ENCODE measurements around the gene ARHGAP10. TPM values are rescaled to one million over a fixed set of nuclear protein-coding genes. Genes with fewer than 3 reads are reported as not detected.

Gene ARHGAP10
- polyA plus RNA-seq, 1 donor, result 39.4 TPM

DNA sequence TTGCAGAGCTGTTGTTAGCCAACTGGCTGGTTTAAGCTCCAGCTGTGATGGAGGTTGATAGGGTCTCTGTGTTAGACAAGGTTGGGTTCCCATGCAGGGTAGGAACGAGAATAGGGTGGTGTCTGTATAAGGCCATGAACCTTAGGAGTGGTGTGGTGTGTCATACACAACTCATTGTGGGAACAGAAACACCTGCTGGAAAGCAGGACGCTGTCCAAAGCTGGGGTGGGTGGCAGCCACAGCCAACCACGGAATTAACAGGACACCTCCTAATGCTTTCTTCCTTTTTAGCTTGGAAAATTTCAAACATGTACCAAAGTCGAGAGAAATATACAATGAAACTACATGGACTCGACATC, 94.4 kb downstream of the ARHGAP10 start:
- DNase-seq, result no peak

DNA sequence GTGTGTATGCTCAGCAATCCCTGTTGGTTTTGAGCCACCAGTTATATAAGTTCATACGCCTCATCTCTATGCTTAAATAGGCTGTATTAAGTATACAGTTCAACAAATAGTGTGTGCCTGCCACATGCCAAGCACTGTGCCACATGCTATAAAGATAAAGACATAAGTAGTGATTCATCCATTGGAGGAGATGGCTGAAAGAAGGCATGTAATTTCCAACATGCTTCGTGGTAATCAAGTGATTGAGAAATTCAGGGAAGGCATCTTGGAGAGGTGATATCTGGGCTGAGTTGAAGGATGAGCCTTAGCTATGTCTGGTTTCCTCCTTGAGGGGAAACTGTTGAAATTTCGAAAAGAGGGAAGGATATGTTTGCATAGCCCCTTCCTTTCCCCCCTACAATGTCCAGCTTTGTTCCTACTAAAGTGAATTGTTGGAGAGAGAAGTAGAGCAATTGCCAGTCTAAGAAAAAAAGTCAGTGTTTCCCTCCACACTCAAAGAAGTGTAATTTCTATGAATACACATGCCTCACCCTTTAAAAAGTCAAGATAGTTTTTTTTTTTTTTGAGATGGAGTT, 96.5 kb downstream of the ARHGAP10 start:
- DNase-seq, result no peak

GRCh38 chr4:147829401-147830101, 97.7 kb downstream of the ARHGAP10 start:
- no peak for DNase-seq

DNA sequence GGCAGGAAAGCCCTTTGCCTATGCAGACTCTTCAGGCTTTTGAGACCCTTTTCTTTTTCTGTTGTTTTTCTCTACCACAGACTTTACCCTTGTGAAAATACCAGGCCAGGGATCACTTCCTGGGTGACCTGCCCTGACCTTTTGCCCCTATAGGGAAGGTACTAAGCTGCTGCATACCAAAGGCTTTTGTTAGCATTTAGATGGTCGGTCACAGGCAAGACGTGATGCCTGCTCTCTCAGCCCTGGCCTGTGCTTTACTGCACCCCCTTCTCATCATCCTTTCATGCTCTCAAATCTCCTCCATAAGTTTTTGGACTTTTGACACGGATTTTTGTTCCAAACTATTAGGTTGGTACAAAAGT, 98.2 kb downstream of the ARHGAP10 start:
- no peak for DNase-seq

DNA sequence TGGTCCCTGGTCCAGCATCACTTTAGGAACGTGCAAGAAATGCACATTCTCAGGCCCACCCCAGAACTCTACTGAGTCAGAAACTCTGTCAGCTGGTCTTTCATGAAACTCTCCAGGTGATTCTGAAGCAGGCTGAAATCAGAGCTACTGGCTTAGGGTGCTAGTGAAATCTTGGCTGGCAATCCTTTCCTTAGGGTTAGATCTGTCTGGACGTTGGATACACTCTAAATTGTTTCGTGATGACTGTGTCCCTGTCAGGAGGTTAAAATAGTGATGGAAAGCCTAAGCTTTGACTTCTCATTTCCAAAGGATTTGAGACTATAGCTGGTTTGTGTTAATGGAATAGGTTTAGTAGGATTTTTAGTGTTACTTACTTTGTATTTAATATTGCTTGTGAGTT, 99.1 kb downstream of the ARHGAP10 start:
- DNase-seq, result no peak

DNA sequence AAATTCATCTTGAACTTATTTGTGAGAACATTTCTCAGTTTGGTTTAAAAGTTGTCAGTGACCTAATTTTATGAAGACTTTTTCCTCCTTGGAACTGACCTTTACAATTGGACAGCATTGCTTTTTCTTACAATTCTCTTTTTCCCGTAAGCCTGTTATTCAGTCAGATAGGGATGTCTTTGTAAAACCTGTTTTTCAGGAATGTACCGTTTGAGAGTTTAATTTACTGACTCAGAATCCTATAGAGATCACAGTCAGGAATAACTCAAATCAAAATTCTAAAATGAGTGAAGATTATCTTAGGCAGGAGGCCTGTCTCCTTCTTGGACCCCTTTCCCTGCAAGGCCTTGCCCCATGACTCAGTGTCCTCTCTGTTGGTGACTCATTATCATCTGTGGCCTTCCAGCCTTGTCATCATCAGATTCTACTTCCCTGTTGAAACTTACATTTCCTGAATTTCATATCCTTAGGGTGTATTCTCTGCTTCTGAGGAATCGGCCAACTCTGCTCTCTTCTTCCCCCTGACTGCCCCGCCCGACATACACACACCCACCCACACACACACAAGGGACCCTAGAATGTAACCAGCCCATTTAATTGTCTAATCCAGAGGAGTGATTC, 99.8 kb downstream of the ARHGAP10 start:
- peak; percentile 52 for DNase-seq

DNA sequence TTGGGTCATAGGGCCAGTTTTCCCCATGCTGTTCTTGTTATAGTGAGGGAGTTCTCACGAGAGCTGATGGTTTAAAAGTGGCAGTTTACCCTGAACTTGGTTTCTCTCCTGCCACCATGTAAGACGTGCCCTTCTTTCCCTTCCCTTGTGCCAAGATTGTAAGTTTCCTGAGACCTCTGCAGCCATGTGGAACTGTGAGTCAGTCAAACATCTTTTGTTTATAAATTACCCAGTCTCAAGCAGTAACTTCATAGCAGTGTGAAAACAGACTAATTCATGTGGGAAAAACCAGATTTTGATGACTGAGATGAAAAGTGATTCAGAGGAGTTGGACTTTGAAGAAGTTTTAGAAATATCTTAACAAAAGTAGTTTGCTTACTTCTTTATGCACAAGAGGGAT, 101.4 kb downstream of the ARHGAP10 start:
- no peak for DNase-seq

DNA sequence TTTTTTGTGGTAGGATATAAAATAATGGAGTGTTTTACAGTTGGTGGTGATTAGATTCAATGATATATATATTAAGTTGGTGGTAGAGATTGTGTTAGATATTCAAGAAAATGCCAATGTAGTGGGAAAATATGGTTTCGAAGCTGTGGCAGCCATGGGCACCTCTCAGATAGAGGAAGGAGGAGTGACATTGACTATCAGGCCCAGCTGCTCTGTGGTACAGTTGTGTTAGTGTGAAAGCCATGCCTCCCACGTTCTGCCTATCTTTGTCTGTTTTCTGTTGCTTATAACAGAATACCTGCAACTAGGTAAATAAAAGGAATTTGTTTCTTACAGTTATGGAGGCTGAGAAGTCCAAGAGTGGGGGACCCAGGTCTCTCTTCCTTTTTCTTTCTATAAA, 101.9 kb downstream of the ARHGAP10 start:
- no peak for DNase-seq

GRCh38 chr4:147834480-147834879, 102.6 kb downstream of the ARHGAP10 start:
- DNase-seq, result no peak

GRCh38 chr4:147836807-147837206, 104.9 kb downstream of the ARHGAP10 start:
- no peak for DNase-seq

DNA sequence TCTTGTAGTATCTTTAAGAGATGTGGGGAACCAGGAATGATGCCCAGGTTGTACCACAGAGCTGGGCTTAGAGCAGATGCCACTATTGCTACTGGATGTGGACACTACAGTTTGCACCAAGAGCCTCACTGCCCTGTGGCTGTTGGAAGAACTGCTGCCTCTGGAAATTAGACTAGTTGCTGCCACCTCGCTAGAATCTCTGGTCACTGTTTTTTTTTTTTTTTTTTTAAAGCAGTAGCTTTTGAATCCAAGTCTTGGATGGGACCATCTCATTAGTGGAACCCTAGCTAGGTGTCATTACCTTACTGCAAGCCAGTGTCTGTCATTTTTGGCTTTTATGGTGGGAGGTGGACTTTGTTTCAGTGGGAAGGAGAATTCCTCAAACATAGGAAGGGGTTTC, 105.5 kb downstream of the ARHGAP10 start:
- DNase-seq, result no peak

DNA sequence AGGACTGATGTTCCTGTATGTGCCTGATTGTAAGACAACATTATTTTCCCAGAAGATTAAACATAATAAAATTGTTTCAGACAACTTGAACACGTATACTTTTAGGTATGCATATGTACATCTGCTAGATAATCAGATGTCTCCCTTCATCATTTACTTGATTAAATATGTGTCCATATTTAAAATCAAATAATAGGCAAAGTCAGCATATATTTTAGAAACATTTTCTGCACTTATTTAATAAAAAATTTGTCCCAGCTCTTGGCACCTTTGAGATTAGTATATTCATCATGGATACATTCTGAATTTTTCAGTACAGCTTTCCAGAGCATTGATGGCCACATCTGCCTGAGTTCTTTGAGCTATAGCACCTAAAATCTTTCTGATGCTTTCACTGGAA, 106.0 kb downstream of the ARHGAP10 start:
- DNase-seq, result no peak

DNA sequence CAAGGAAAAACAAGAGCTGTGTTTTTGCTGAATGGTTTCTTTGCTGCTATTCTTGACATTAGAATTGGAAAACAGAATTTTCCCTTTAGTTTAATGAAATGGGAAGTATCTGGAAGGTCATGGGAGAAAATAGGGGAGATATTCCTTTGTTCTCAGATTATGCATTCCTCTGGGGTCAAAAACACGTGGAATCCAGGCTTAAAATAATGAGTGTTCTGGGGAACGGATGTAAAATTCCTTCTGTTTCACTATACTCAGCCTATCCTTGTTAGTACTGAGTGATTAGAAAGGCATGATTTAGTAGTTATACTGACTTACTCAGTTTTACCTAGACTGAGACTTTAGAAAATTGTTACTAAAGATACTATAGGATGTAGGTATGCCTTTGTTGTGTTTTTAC, 107.3 kb downstream of the ARHGAP10 start:
- no peak for DNase-seq

GRCh38 chr4:147839663-147840062, 107.8 kb downstream of the ARHGAP10 start:
- DNase-seq, result no peak

- peak; percentile 64 for DNase-seq
Measured at GRCh38 chr4:147840838-147841738, 109.2 kb downstream of the ARHGAP10 start.

- DNase-seq, result no peak
Measured at GRCh38 chr4:147842573-147842972, 110.7 kb downstream of the ARHGAP10 start.

GRCh38 chr4:147843162-147843561, 111.3 kb downstream of the ARHGAP10 start:
- DNase-seq, result no peak

DNA sequence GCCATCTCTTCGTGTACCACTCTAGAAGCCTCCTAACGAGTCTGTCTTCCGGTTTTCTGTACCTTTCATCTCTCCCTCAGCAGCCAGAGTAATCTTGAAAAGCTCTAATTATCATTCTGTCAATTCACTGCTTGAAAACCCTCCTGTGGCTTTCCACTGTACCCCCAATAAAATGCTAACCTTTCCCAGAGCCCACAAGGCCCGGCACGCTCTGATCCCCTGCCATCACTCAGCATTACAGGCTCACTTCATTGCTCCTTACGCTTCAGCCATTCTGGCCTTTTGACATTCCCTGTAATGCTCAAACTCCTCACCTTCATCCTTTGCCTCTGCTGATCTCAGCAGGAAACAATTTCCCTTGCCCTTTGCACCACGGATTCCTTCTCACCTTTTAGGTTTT, 112.9 kb downstream of the ARHGAP10 start:
- no peak for DNase-seq

- no peak for DNase-seq
Measured at GRCh38 chr4:147846318-147847155, 114.6 kb downstream of the ARHGAP10 start.

DNA sequence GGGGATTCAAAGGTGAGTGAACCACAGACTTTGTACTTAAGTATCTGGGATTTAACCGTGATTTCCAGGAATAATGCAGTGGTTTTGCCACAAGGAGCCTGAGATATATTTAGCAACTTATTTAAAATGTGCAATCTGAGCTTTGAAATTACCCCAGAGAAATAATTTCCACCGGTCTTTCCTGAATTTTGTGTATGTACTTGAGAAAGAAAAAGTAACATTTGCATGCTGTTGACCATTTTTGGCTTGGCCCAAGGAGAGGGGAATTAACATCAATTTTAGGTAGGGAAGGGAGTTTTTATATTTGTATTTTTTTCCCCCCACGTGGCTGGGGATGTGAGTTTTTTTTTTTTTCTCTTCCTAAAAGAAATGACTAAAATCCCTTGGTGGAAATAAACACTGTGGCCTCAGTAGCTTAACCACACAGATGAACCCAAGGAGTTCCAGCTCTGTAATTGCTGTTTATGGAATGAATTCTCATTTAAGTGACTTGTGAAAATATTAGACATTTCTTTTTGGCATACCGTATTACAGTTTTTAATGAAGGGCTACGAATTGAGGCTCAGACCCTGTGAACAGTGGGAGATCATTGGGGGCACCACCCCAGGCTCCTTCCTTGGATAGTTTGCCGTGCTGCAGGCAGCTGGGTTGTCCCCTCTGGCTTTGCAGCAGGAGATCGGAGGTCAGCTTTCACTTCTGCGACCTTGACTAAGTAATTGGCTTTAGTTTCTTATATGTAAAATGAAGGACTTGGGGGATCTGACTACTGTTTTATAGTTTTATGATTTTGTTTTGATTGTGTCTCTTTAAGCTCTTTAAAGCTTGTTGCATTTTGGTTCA, 116.1 kb downstream of the ARHGAP10 start:
- DNase-seq, result no peak

- DNase-seq, result no peak
Measured at GRCh38 chr4:147848634-147849033, 116.7 kb downstream of the ARHGAP10 start.

Data from hindlimb muscle (tissue), 1 donor.